ENCODE data around the gene RANBP17.

RANBP17 gene

DNA sequence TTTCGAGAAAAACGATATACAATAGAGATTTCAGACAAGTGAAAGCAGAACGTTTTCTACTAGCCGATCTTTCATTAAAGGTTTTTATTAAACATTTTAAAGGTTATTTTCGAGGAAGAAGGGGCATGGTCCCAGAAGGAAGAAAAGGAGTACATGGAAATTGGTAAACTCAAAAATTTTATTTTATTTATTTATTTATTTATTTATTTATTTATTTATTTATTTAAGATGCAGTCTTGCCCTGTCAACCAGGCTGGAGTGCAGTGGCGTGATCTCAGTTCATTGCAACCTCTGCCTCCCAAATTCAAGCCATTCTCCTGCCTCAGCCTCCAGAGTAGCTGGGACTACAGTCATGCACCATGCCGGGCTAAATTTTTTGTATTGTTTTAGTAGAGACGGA, 77.4 kb downstream of the RANBP17 start (continued):
- TF ChIP-seq, protein P1, sequence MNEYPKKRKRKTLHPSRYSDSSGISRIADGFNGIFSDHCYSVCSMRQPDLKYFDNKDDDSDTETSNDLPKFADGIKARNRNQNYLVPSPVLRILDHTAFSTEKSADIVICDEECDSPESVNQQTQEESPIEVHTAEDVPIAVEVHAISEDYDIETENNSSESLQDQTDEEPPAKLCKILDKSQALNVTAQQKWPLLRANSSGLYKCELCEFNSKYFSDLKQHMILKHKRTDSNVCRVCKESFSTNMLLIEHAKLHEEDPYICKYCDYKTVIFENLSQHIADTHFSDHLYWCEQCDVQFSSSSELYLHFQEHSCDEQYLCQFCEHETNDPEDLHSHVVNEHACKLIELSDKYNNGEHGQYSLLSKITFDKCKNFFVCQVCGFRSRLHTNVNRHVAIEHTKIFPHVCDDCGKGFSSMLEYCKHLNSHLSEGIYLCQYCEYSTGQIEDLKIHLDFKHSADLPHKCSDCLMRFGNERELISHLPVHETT (tag by site-specific recombination; IDR thresholded peaks at IDR 0.05): no peak
- TF ChIP-seq ZNF202 (tag by site-specific recombination; IDR thresholded peaks at IDR 0.05; ENCODE audit: borderline replicate concordance): peak; percentile 31; the same call in 1 of the 2 replicates
- 0 out of 2 replicates have a peak, but pooled peaks have one; percentile 23 for TF ChIP-seq ZNF560 (tag by site-specific recombination; IDR thresholded peaks at IDR 0.05; ENCODE audit: borderline replicate concordance)
- TF ChIP-seq ZNF223 (tag by site-specific recombination; IDR thresholded peaks at IDR 0.05): no peak
- TF ChIP-seq, protein P2, sequence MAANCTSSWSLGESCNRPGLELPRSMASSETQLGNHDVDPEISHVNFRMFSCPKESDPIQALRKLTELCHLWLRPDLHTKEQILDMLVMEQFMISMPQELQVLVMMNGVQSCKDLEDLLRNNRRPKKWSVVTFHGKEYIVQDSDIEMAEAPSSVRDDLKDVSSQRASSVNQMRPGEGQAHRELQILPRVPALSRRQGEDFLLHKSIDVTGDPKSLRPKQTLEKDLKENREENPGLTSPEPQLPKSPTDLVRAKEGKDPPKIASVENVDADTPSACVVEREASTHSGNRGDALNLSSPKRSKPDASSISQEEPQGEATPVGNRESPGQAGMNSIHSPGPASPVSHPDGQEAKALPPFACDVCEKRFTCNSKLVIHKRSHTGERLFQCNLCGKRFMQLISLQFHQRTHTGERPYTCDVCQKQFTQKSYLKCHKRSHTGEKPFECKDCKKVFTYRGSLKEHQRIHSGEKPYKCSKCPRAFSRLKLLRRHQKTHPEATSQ (tag by site-specific recombination; IDR thresholded peaks at IDR 0.05): no peak
- 0 out of 2 replicates have a peak, but pooled peaks have one; percentile 41 for TF ChIP-seq ZNF664 (tag by site-specific recombination; IDR thresholded peaks at IDR 0.05)
- peak; percentile 37; the same call in 1 of the 2 replicates for TF ChIP-seq ZNF140 (tag by site-specific recombination; IDR thresholded peaks at IDR 0.05)
- 0 out of 2 replicates have a peak, but pooled peaks have one; percentile 20 for TF ChIP-seq ZNF266 (tag by site-specific recombination; IDR thresholded peaks at IDR 0.05; ENCODE audit: low read depth)
- TF ChIP-seq ZNF654 (tag by site-specific recombination; IDR thresholded peaks at IDR 0.05; ENCODE audit: low read depth): peak; percentile 12; the same call in 1 of the 2 replicates
- TF ChIP-seq ZBTB21 (tag by site-specific recombination; IDR thresholded peaks at IDR 0.05): 0 out of 2 replicates have a peak, but pooled peaks have one; percentile 25
- TF ChIP-seq SETDB1 (IDR thresholded peaks at IDR 0.05; ENCODE audit: insufficient read length, low read length): no peak
- no peak for TF ChIP-seq ZNF292 (tag by site-specific recombination; IDR thresholded peaks at IDR 0.05; ENCODE audit: borderline replicate concordance, low read depth)

DNA sequence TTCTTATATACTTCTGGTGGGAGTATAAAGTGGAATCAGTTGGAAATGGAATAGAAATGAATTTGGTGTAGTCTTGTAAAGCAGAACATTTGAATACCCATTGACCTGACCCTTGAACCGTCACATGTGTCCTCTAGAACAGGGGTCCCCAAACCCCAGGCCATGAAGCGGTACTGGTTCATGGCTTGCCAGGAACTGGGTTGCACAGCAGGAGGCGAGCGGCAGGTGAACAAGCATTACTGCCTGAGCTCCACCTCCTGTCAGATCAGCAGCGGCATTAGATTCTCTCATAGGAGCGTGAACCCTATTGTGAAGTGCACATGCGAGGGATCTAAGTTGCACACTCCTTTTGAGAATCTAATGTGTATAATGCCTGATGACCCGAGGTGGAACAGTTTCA, 80.0 kb downstream of the RANBP17 start:
- no peak overlapping the region for H3K27ac ChIP-seq (ENCODE audit: extremely low read depth, low read depth, low read length)
- POLR2A ChIA-PET: no interaction called here
- CTCF ChIA-PET: no interaction called here
- H3K36me3 ChIP-seq (ENCODE audit: control insufficient read depth in 2 of 2, insufficient read depth in 1 of 2, low read length in 2 of 2): peaks cover 0 to 6% of the 10 kb centered on the region in 2 experiments; a peak in 1 of 3 replicates
- no peaks in the 10 kb centered on the region for H3K4me1 ChIP-seq (ENCODE audit: control insufficient read depth, insufficient read depth, low read length)
- H3K9me3 ChIP-seq (ENCODE audit: control insufficient read depth, insufficient read depth, low read depth, low read length): no peaks in the 10 kb centered on the region
- H3K4me3 ChIP-seq (ENCODE audit: low read depth, low read length): no peak overlapping the region
- TF ChIP-seq ZNF140 (tag by site-specific recombination; IDR thresholded peaks at IDR 0.05) (no peak), ZNF664 (tag by site-specific recombination; IDR thresholded peaks at IDR 0.05) (no peak), KLF7 (tag by site-specific recombination; IDR thresholded peaks at IDR 0.05; ENCODE audit: borderline replicate concordance) (no peak), SETDB1 (IDR thresholded peaks at IDR 0.05; ENCODE audit: insufficient read length, low read length) (no peak), ZNF549 (tag by site-specific recombination; IDR thresholded peaks at IDR 0.05) (no peak), HOXD13 (CRISPR knock-in tag; IDR thresholded peaks at IDR 0.05; ENCODE audit: borderline replicate concordance) (no peak)
- TF ChIP-seq, protein P3, sequence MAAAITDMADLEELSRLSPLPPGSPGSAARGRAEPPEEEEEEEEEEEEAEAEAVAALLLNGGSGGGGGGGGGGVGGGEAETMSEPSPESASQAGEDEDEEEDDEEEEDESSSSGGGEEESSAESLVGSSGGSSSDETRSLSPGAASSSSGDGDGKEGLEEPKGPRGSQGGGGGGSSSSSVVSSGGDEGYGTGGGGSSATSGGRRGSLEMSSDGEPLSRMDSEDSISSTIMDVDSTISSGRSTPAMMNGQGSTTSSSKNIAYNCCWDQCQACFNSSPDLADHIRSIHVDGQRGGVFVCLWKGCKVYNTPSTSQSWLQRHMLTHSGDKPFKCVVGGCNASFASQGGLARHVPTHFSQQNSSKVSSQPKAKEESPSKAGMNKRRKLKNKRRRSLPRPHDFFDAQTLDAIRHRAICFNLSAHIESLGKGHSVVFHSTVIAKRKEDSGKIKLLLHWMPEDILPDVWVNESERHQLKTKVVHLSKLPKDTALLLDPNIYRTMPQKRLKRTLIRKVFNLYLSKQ (tag by site-specific recombination; IDR thresholded peaks at IDR 0.05; ENCODE audit: borderline replicate concordance): no peak
- TF ChIP-seq, protein P4, sequence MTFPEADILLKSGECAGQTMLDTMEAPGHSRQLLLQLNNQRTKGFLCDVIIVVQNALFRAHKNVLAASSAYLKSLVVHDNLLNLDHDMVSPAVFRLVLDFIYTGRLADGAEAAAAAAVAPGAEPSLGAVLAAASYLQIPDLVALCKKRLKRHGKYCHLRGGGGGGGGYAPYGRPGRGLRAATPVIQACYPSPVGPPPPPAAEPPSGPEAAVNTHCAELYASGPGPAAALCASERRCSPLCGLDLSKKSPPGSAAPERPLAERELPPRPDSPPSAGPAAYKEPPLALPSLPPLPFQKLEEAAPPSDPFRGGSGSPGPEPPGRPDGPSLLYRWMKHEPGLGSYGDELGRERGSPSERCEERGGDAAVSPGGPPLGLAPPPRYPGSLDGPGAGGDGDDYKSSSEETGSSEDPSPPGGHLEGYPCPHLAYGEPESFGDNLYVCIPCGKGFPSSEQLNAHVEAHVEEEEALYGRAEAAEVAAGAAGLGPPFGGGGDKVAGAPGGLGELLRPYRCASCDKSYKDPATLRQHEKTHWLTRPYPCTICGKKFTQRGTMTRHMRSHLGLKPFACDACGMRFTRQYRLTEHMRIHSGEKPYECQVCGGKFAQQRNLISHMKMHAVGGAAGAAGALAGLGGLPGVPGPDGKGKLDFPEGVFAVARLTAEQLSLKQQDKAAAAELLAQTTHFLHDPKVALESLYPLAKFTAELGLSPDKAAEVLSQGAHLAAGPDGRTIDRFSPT (tag by site-specific recombination; IDR thresholded peaks at IDR 0.05): no peak
- TF ChIP-seq, protein P5, sequence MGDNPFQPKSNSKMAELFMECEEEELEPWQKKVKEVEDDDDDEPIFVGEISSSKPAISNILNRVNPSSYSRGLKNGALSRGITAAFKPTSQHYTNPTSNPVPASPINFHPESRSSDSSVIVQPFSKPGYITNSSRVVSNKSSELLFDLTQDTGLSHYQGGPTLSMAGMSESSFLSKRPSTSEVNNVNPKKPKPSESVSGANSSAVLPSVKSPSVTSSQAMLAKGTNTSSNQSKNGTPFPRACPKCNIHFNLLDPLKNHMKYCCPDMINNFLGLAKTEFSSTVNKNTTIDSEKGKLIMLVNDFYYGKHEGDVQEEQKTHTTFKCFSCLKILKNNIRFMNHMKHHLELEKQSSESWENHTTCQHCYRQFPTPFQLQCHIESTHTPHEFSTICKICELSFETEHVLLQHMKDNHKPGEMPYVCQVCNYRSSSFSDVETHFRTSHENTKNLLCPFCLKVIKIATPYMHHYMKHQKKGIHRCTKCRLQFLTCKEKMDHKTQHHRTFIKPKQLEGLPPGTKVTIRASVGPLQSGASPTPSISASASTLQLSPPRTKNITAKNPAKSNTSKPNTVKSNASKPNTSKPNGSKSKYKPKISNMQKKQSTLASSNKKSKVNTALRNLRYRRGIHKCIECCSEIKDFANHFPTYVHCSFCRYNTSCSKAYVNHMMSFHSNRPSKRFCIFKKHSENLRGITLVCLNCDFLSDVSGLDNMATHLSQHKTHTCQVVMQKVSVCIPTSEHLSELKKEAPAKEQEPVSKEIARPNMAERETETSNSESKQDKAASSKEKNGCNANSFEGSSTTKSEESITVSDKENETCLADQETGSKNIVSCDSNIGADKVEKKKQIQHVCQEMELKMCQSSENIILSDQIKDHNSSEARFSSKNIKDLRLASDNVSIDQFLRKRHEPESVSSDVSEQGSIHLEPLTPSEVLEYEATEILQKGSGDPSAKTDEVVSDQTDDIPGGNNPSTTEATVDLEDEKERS (tag by site-specific recombination; IDR thresholded peaks at IDR 0.05): no peak
- TF ChIP-seq, protein P6, sequence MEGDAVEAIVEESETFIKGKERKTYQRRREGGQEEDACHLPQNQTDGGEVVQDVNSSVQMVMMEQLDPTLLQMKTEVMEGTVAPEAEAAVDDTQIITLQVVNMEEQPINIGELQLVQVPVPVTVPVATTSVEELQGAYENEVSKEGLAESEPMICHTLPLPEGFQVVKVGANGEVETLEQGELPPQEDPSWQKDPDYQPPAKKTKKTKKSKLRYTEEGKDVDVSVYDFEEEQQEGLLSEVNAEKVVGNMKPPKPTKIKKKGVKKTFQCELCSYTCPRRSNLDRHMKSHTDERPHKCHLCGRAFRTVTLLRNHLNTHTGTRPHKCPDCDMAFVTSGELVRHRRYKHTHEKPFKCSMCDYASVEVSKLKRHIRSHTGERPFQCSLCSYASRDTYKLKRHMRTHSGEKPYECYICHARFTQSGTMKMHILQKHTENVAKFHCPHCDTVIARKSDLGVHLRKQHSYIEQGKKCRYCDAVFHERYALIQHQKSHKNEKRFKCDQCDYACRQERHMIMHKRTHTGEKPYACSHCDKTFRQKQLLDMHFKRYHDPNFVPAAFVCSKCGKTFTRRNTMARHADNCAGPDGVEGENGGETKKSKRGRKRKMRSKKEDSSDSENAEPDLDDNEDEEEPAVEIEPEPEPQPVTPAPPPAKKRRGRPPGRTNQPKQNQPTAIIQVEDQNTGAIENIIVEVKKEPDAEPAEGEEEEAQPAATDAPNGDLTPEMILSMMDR (tag by site-specific recombination; IDR thresholded peaks at IDR 0.05): no peak
